ENCODE data around the gene PARP9.
"Not testable (repeated sequence)": the region's sequence is repeated elsewhere in the genome, so short reads cannot be mapped to it uniquely, and the experiment has no call there.

PARP9 gene

GRCh38 chr3:122577409-122578031, 13.4 kb upstream of the PARP9 start, which contains the start of gene PARP15:
TSS of gene PARP15 (plus strand) at chr3:122577650. CDS start at chr3:122577668, 18 bp downstream.
- no peak for TF ChIP-seq CTCF (IDR thresholded peaks at IDR 0.05)
- Histone ChIP-seq H3K4me3 (peak within 1 kb of the TSS; percentile 71), H3K27ac (no peak within 1 kb of the TSS)
- DNase-seq (ENCODE audit: low spot score): no peak

- H3K4me3 ChIP-seq: no peak overlapping the region
- TF ChIP-seq CTCF (IDR thresholded peaks at IDR 0.05): no peak
- no peak overlapping the region for H3K27ac ChIP-seq
- no peak for DNase-seq (ENCODE audit: low spot score)
These were observed 12.3 kb upstream of the PARP9 start for GRCh38 chr3:122576174-122576940.

GRCh38 chr3:122572940-122573412, 8.9 kb upstream of the PARP9 start:
- no peak for TF ChIP-seq CTCF (IDR thresholded peaks at IDR 0.05)
- DNase-seq (ENCODE audit: low spot score): no peak
- H3K4me3 ChIP-seq: no peak overlapping the region
- no peak overlapping the region for H3K27ac ChIP-seq

GRCh38 chr3:122568755-122569154, 4.7 kb upstream of the PARP9 start:
- Histone ChIP-seq H3K4me3 (no peak overlapping the region), H3K27ac (no peak overlapping the region)
- TF ChIP-seq CTCF (IDR thresholded peaks at IDR 0.05): no peak
- no peak for DNase-seq (ENCODE audit: low spot score)

GRCh38 chr3:122568131-122568530, 4.0 kb upstream of the PARP9 start:
- not testable (repeated sequence) for H3K27ac ChIP-seq; DNase-seq (ENCODE audit: low spot score); H3K4me3 ChIP-seq

GRCh38 chr3:122563717-122564025, 429 bp downstream of the PARP9 start:
- Histone ChIP-seq H3K27ac (peak overlapping the region; percentile 92 to 95), H3K4me3 (peak overlapping the region; percentile 95)
- no peak for DNase-seq (ENCODE audit: low spot score)
- no peak for TF ChIP-seq CTCF (IDR thresholded peaks at IDR 0.05)

- no peak for DNase-seq (ENCODE audit: low spot score)
- peak overlapping the region; percentile 95 for H3K4me3 ChIP-seq
- peak overlapping the region; percentile 92 to 95 for H3K27ac ChIP-seq
- TF ChIP-seq CTCF (IDR thresholded peaks at IDR 0.05): no peak
These were observed 980 bp downstream of the PARP9 start for GRCh38 chr3:122562923-122563716.
